H1 (cell line): Measurements from ENCODE around the gene TRAF3IP3. TPM values are rescaled to one million over a fixed set of nuclear protein-coding genes. Genes with fewer than 3 reads are reported as not detected.
A peak's percentile ranks its signal among the peaks of the same experiment; 100 is the strongest.

ENCODE experiments used
- CTCF ChIA-PET: fragments of 300-600 bp; sonication (Branson Sonifier 250); formaldehyde crosslinking; loops from one replicate; lab custom pipeline; 2021; ENCODE audit not compliant: partially characterized antibody; lab: Charles Lee
- POLR2A ChIA-PET: fragments of 300-600 bp; sonication (Branson Sonifier 250); formaldehyde crosslinking; loops from one replicate; lab custom pipeline; 2021; ENCODE audit warnings: inconsistent platforms; ENCODE audit not compliant: partially characterized antibody; lab: Charles Lee
- DNase-seq, 2 experiments: peaks; one replicate each; pipeline versions ENCODE4 v3.0.0 to v3.0.0-alpha.2; 2010 to 2022; ENCODE audit warnings: low spot score in 2 of 2, low read depth in 1 of 2, mixed read lengths in 1 of 2
- FAIRE-seq: peaks from 2 replicates; lab custom pipeline; 2011; peaks lifted over from hg19 to GRCh38; lab: Jason Lieb, UNC
- H2AFZ ChIP-seq: 2 replicates; pipeline ENCODE4 v1.8.1; 2012; ENCODE audit warnings: low read length, inconsistent platforms
- H2AK5ac ChIP-seq: 2 replicates; pipeline ENCODE4 v1.6.1; 2013; ENCODE audit warnings: low read depth, low read length
- H2BK120ac ChIP-seq: replicated peaks from 2 replicates; pipeline ENCODE3; 2013; ENCODE audit warnings: low read depth, low read length, inconsistent platforms
- H2BK12ac ChIP-seq: 2 replicates; pipeline ENCODE4 v1.6.1; 2013; ENCODE audit warnings: low read depth, low read length
- H2BK15ac ChIP-seq: 2 replicates; pipeline ENCODE4 v1.6.1; 2013; ENCODE audit warnings: low read length
- H2BK20ac ChIP-seq: 2 replicates; pipeline ENCODE4 v1.6.1; 2013; ENCODE audit warnings: low read length
- H2BK5ac ChIP-seq: 2 replicates; pipeline ENCODE4 v1.6.1; 2013; ENCODE audit warnings: low read depth, low read length
- H3K14ac ChIP-seq: 2 replicates; pipeline ENCODE4 v1.6.1; 2013; ENCODE audit warnings: inconsistent platforms; ENCODE audit not compliant: insufficient read length
- H3K18ac ChIP-seq: 2 replicates; pipeline ENCODE4 v1.6.1; 2013; ENCODE audit warnings: low read length; ENCODE audit errors: extremely low read depth
- H3K23ac ChIP-seq: 2 replicates; pipeline ENCODE4 v1.6.1; 2013; ENCODE audit warnings: inconsistent platforms; ENCODE audit not compliant: insufficient read length
- H3K23me2 ChIP-seq: 2 replicates; pipeline ENCODE4 v1.6.1; 2013; ENCODE audit warnings: low read depth, low read length
- H3K27ac ChIP-seq: 2 replicates; pipeline ENCODE4 v1.6.1; 2011; ENCODE audit warnings: low read depth, low read length, inconsistent platforms
- H3K27me3 ChIP-seq, 4 experiments: replicated peaks in 1 of 4; 1 replicate in 1 of 4; 2 replicates in 3 of 4; pipeline versions ENCODE4 v1.6.1 to v1.8.1; 2011 to 2013; ENCODE audit warnings: low read length in 3 of 4, mild to moderate bottlenecking in 3 of 4, inconsistent platforms in 2 of 4, mixed read lengths in 2 of 4, moderate library complexity in 1 of 4; ENCODE audit not compliant: control insufficient read depth in 3 of 4, insufficient read depth in 3 of 4; ENCODE audit errors: extremely low read depth in 1 of 4
- H3K36me3 ChIP-seq, 4 experiments: 2 replicates each; pipeline versions ENCODE4 v1.6.1 to v1.8.1; 2011 to 2013; ENCODE audit warnings: mild to moderate bottlenecking in 4 of 4, low read length in 3 of 4, moderate library complexity in 2 of 4, control low read depth in 1 of 4, inconsistent platforms in 1 of 4; ENCODE audit not compliant: insufficient read depth in 4 of 4, control insufficient read depth in 2 of 4
- H3K4ac ChIP-seq: replicated peaks from 2 replicates; pipeline ENCODE3; 2013; ENCODE audit warnings: low read length, low read depth, mixed read lengths, inconsistent platforms; ENCODE audit not compliant: insufficient read length
- H3K4me1 ChIP-seq, 4 experiments: replicated peaks in 1 of 4; 1 replicate in 1 of 4; 2 replicates in 3 of 4; pipeline versions ENCODE4 v1.6.1 to v1.8.1; 2011 to 2013; ENCODE audit warnings: low read length in 3 of 4, inconsistent platforms in 2 of 4, mixed read lengths in 1 of 4; ENCODE audit not compliant: insufficient read depth in 4 of 4, control insufficient read depth in 3 of 4
- H3K4me2 ChIP-seq, 2 experiments: 2 replicates each; pipeline versions ENCODE4 v1.6.1 to v1.8.1; 2011 to 2013; ENCODE audit warnings: low read depth in 2 of 2, low read length in 2 of 2, control low read depth in 1 of 2, inconsistent platforms in 1 of 2, mild to moderate bottlenecking in 1 of 2; ENCODE audit not compliant: insufficient read depth in 1 of 2
- H3K4me3 ChIP-seq, 4 experiments: fragments of 200-600, 300-600 bp in 1 of 4; sonication (generic), shearing (Covaris generic), sonication (Bioruptor Twin) in 1 of 4; 2 replicates each; pipeline versions ENCODE4 v1.5.1 to v1.8.1; 2011 to 2016; ENCODE audit warnings: low read length in 4 of 4, low read depth in 3 of 4, control low read depth in 2 of 4, inconsistent platforms in 2 of 4, mild to moderate bottlenecking in 2 of 4, mixed read lengths in 1 of 4, moderate library complexity in 1 of 4; ENCODE audit not compliant: insufficient read depth in 2 of 4; ENCODE audit errors: extremely low read depth in 1 of 4
- H3K56ac ChIP-seq: replicated peaks from 2 replicates; pipeline ENCODE3; 2013; ENCODE audit warnings: low read depth, mild to moderate bottlenecking, mixed read lengths, low read length, inconsistent platforms; ENCODE audit not compliant: insufficient read length
- H3K79me1 ChIP-seq: 2 replicates; pipeline ENCODE4 v1.6.1; 2013; ENCODE audit warnings: low read depth, low read length, control low read depth
- H3K79me2 ChIP-seq, 2 experiments: 2 replicates each; pipeline versions ENCODE4 v1.6.1 to v1.8.1; 2012 to 2013; ENCODE audit warnings: low read length in 2 of 2, mild to moderate bottlenecking in 2 of 2, inconsistent platforms in 1 of 2; ENCODE audit not compliant: insufficient read depth in 2 of 2, control insufficient read depth in 1 of 2
- H3K9ac ChIP-seq, 4 experiments: replicated peaks in 1 of 4; 1 replicate in 1 of 4; 2 replicates in 3 of 4; pipeline versions ENCODE4 v1.6.1 to v1.8.1; 2011 to 2013; ENCODE audit warnings: low read depth in 3 of 4, low read length in 3 of 4, control low read depth in 2 of 4, mild to moderate bottlenecking in 2 of 4, moderate library complexity in 2 of 4, inconsistent platforms in 1 of 4; ENCODE audit errors: extremely low read depth in 1 of 4
- H3K9me3 ChIP-seq, 2 experiments: 2 replicates each; pipeline versions ENCODE4 v1.6.1 to v1.8.1; 2012 to 2013; ENCODE audit warnings: mild to moderate bottlenecking in 2 of 2, moderate library complexity in 2 of 2, control low read depth in 1 of 2, inconsistent platforms in 1 of 2, low read depth in 1 of 2, low read length in 1 of 2, mixed read lengths in 1 of 2; ENCODE audit not compliant: insufficient read depth in 2 of 2
- H4K20me1 ChIP-seq, 2 experiments: replicated peaks in 1 of 2; 2 replicates each; pipeline versions ENCODE3 to v1.8.1; 2011 to 2013; ENCODE audit warnings: inconsistent platforms in 2 of 2, low read length in 2 of 2, mild to moderate bottlenecking in 1 of 2; ENCODE audit not compliant: insufficient read depth in 2 of 2, control insufficient read depth in 1 of 2
- H4K5ac ChIP-seq: 2 replicates; pipeline ENCODE4 v1.6.1; 2013; ENCODE audit warnings: low read length, low read depth, mixed read lengths, inconsistent platforms; ENCODE audit not compliant: insufficient read length
- H4K8ac ChIP-seq: 2 replicates; pipeline ENCODE4 v1.8.0; 2013; ENCODE audit warnings: mild to moderate bottlenecking, moderate library complexity, low read length, inconsistent platforms; ENCODE audit not compliant: insufficient read depth; ENCODE audit errors: extremely low read depth
- H4K91ac ChIP-seq: replicated peaks from 2 replicates; pipeline ENCODE3; 2013; ENCODE audit warnings: low read length, mixed read lengths, inconsistent platforms; ENCODE audit not compliant: insufficient read length
- CTCF ChIP-seq, 3 experiments: IDR thresholded peaks; 1 replicate in 2 of 3; 2 replicates in 1 of 3; pipeline versions ENCODE4 v1.5.1 to v1.6.1; 2011; ENCODE audit warnings: low read length in 3 of 3, mild to moderate bottlenecking in 3 of 3, inconsistent platforms in 2 of 3, low read depth in 1 of 3, moderate library complexity in 1 of 3; ENCODE audit not compliant: insufficient read depth in 1 of 3; ENCODE audit errors: control extremely low read depth in 1 of 3
- JUND ChIP-seq: IDR thresholded peaks from 2 replicates; pipeline ENCODE4 v1.6.1; 2011; ENCODE audit warnings: mild to moderate bottlenecking, improper control_type of control experiment, low read length
- MAFK ChIP-seq: IDR thresholded peaks from 2 replicates; pipeline ENCODE4 v1.6.1; 2012; ENCODE audit warnings: low read depth, mild to moderate bottlenecking, improper control_type of control experiment, low read length
- RAD21 ChIP-seq, 2 experiments: IDR thresholded peaks in 1 of 2; conservative IDR thresholded peaks in 1 of 2; 2 replicates each; pipeline ENCODE4 v1.6.1; 2011; ENCODE audit warnings: low read depth in 2 of 2, low read length in 2 of 2, improper control_type of control experiment in 1 of 2, inconsistent platforms in 1 of 2, mild to moderate bottlenecking in 1 of 2, moderate library complexity in 1 of 2
- SRF ChIP-seq: IDR thresholded peaks from 2 replicates; pipeline ENCODE4 v1.6.1; 2011; ENCODE audit warnings: mild to moderate bottlenecking, low read depth, low read length, moderate library complexity
- TAF7 ChIP-seq: optimal IDR thresholded peaks from 2 replicates; pipeline ENCODE3; 2011; ENCODE audit warnings: low read depth, mild to moderate bottlenecking, inconsistent platforms, low read length, moderate library complexity, borderline replicate concordance
- WGBS, 2 experiments: shearing (Covaris generic) in 1 of 2; methylation state at CpG; one replicate each; pipeline versions ENCODE4 v1.1.6 to v1.1.7; 2013 to 2015; ENCODE audit warnings: low lambda C conversion rate in 2 of 2, mixed read lengths in 2 of 2, inconsistent platforms in 1 of 2, low coverage in 1 of 2, missing lambda C conversion rate in 1 of 2; ENCODE audit not compliant: insufficient replicate concordance in 2 of 2, insufficient coverage in 1 of 2, insufficient read length in 1 of 2; ENCODE audit errors: extremely low coverage in 1 of 2, missing lambda C conversion rate in 1 of 2; 5-methylcytosine and 5-hydroxymethylcytosine counted together
- polyA plus RNA-seq, 7 experiments: library from polyadenylated mRNA; depleted of rRNA in 3 of 7; stranded (reverse) in 5 of 7; unstranded in 2 of 7; fragments of >200 nt in 5 of 7; fragments of 200-250 nt in 2 of 7; gene quantifications; 1 replicate in 5 of 7; 2 replicates in 1 of 7; 4 replicates in 1 of 7; pipeline versions ENCODE4 v1.2.1 to v1.2.3, GENCODE V29; 2011 to 2013; ENCODE audit warnings: missing spikeins in 2 of 7, mixed read lengths in 2 of 7
- total RNA-seq: library from RNA; stranded (reverse); fragmentation: NEBNext Ultra II Directional; extraction: Animal tissue kit (Norgen Biotek cat#: 25700); gene quantifications from 2 replicates; pipeline ENCODE4 v1.2.1, GENCODE V29; 2021

TRAF3IP3 gene
- total and polyA plus RNA-seq, 2 of the 8 experiments (the other 6 are each of a cell fraction or from before 2014, with no cell fraction given): not detected

- no peak overlapping the region for H3K56ac ChIP-seq
- no peak overlapping the region; the same call in 1 of the 2 replicates for H4K8ac ChIP-seq
- H3K4me2 ChIP-seq: peak overlapping the region; percentile 88 to 91
- ChIA-PET POLR2A (interaction anchor here (1.1 to 2.6 kb wide), 6 partner anchors 9 to 568 kb away, joined by 3 to 11 read pairs (median 5); partner anchors contain the start of gene C1orf74), CTCF (interaction anchor here (0.6 to 11.7 kb wide), 9 partner anchors 10 to 506 kb away, joined by 3 to 254 read pairs (median 4); partner anchors contain the start of gene UTP25)
- no peak overlapping the region for H2AK5ac ChIP-seq
- H3K27me3 ChIP-seq: no peaks in the 10 kb centered on the region
- peak overlapping the region; percentile 73 to 91 (median 80) for H3K4me3 ChIP-seq
- no peak overlapping the region for H3K23ac ChIP-seq
- no peaks in the 10 kb centered on the region for H3K9me3 ChIP-seq
- H3K79me2 ChIP-seq: peaks cover 0 to 7% of the 10 kb centered on the region in 2 experiments; a peak in 1 of 4 replicates
- H3K23me2 ChIP-seq: peaks cover 12% of the 10 kb centered on the region; the same call in 1 of the 2 replicates
- peaks cover 0 to 7% (median 0%) of the 10 kb centered on the region in 4 experiments; a peak in 4 of 7 replicates for H3K4me1 ChIP-seq
- no peak overlapping the region for H2BK15ac ChIP-seq
- peak overlapping the region; percentile 64; the same call in 1 of the 2 replicates for H3K18ac ChIP-seq
- no peak overlapping the region for H3K4ac ChIP-seq
- no peak overlapping the region for H2BK20ac ChIP-seq
- no peak overlapping the region for H4K5ac ChIP-seq
- peak in 1 of 2 experiments; percentile 79 for DNase-seq
- H4K91ac ChIP-seq: no peak overlapping the region
- H4K20me1 ChIP-seq: peaks cover 0 to 7% of the 10 kb centered on the region in 2 experiments
- peak overlapping the region in 3 of 4 experiments; percentile 71 to 82 (median 75); a peak in 5 of 7 replicates for H3K9ac ChIP-seq
- H3K79me1 ChIP-seq: no peaks in the 10 kb centered on the region; the same call in none of the 2 replicates
- H3K14ac ChIP-seq: no peak overlapping the region
- 13% methylated on average over 19 of the region's 19 CpGs; no CpG with 5 or more reads in 1 of the 2 experiments for WGBS, 2 experiments
- no peak overlapping the region for H2BK120ac ChIP-seq
- FAIRE-seq: no peak
- no peak overlapping the region; the same call in none of the 2 replicates for H2BK12ac ChIP-seq
- H3K36me3 ChIP-seq: no peaks in the 10 kb centered on the region; a peak in 1 of 8 replicates
- H3K27ac ChIP-seq: peak overlapping the region; percentile 62; the same call in 1 of the 2 replicates
- H2AFZ ChIP-seq: peak overlapping the region; percentile 95
- H2BK5ac ChIP-seq: 0 out of 2 replicates have a peak overlapping the region, but pooled peaks have one; percentile 85
- TF ChIP-seq TAF7: peak; percentile 8
- TF ChIP-seq JUND: no peak
- TF ChIP-seq RAD21 (IDR thresholded peaks at IDR 0.05 in 1 of 2, conservative IDR thresholded peaks at IDR 0.05 in 1 of 2; ENCODE audit: low read depth in 2 of 2, low read length in 2 of 2): peak in 1 of 2 experiments; percentile 34; a peak in 1 of 4 replicates
- no peak for TF ChIP-seq MAFK
- TF ChIP-seq SRF: no peak
- peak; percentile 34 to 40 (median 34) for TF ChIP-seq CTCF (IDR thresholded peaks at IDR 0.05; ENCODE audit: control extremely low read depth in 1 of 3, insufficient read depth in 1 of 3, low read depth in 1 of 3, low read length in 3 of 3)
- TF ChIP-seq, all 59 proteins: peak for 3
Observed at GRCh38 chr1:209805341-209805781, 49.5 kb downstream of the TRAF3IP3 start.
